HUES6 (cell line): ENCODE results near the gene CTIF.

ENCODE experiments used
- H3K27ac ChIP-seq: 2 replicates; pipeline ENCODE4 v1.7.0; 2013; ENCODE audit warnings: low read depth, mild to moderate bottlenecking, low read length, inconsistent platforms
- H3K27me3 ChIP-seq: 2 replicates; pipeline ENCODE4 v1.6.1; 2013; ENCODE audit warnings: low read length; ENCODE audit not compliant: control insufficient read depth, insufficient read depth
- H3K36me3 ChIP-seq: 2 replicates; pipeline ENCODE4 v1.6.1; 2013; ENCODE audit warnings: low read length; ENCODE audit not compliant: control insufficient read depth, insufficient read depth
- H3K4me1 ChIP-seq: 2 replicates; pipeline ENCODE4 v1.6.1; 2013; ENCODE audit warnings: low read length; ENCODE audit not compliant: control insufficient read depth, insufficient read depth
- H3K4me3 ChIP-seq: 2 replicates; pipeline ENCODE4 v1.5.1; 2013; ENCODE audit warnings: low read depth, low read length
- H3K9ac ChIP-seq: one replicate; pipeline ENCODE4 v1.6.1; 2013; ENCODE audit warnings: mild to moderate bottlenecking, low read length
- H3K9me3 ChIP-seq: 2 replicates; pipeline ENCODE4 v1.6.1; 2013; ENCODE audit warnings: low read depth, low read length; ENCODE audit not compliant: control insufficient read depth, insufficient read depth

The CTIF gene

DNA sequence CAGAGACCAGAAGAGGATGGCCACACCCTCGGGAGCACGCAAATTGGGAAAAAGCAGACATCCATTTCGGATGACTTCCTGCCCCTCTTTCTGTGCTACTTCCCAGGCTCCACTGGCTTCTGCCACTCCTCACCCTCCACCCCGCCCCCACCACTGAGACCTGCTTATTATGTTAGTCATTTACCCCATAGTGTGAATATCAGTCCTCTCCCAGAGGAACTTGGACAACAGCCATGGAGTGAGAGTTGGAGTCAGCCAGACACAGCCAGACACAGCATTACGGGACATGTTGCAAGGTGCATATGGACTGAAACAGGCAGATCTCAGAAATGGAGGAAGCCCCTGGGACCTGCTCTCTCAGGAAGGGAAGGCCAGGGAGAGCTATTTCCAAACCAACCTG lies 51.8 kb downstream of the CTIF start:
- Histone ChIP-seq H3K36me3 (no peaks in the 10 kb centered on the region), H3K9me3 (no peaks in the 10 kb centered on the region), H3K9ac (no peak overlapping the region), H3K4me1 (no peaks in the 10 kb centered on the region), H3K27me3 (no peaks in the 10 kb centered on the region), H3K27ac (no peak overlapping the region), H3K4me3 (no peak overlapping the region)

DNA sequence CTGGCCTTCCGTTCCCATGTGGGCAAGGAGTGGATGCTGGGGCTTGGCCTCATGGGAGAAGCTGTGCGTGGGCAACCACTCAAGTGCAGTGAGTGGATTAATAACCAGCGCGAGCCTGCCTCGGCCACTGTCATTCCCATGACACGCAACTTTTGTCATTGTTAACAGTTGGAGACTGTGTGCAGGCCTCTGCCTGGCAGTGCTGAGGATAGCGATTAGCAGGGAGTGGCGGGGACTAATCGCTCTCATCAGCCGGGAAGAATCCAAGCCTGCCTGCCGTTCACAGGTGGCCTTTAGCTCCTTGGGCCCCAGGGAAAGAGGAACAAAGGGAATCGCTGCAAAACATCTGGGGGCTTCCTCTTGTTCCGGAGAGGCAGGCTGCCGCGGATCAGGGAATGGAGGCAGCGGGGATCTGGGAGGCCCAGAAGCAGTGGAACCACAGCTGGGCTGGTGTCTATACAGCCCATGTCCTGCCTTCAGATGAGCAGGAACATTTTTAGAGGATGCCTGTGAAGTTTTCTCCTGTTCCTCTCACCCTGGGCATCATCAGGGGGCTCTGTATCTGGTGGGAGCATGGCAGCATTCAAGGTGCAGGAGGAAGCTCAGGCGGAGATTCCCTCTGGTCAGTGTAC lies 53.8 kb downstream of the CTIF start:
- Histone ChIP-seq H3K4me3 (no peak overlapping the region), H3K9me3 (no peaks in the 10 kb centered on the region), H3K9ac (no peak overlapping the region), H3K27me3 (no peaks in the 10 kb centered on the region), H3K36me3 (no peaks in the 10 kb centered on the region), H3K4me1 (no peaks in the 10 kb centered on the region; the same call in 1 of the 2 replicates), H3K27ac (no peak overlapping the region)

DNA sequence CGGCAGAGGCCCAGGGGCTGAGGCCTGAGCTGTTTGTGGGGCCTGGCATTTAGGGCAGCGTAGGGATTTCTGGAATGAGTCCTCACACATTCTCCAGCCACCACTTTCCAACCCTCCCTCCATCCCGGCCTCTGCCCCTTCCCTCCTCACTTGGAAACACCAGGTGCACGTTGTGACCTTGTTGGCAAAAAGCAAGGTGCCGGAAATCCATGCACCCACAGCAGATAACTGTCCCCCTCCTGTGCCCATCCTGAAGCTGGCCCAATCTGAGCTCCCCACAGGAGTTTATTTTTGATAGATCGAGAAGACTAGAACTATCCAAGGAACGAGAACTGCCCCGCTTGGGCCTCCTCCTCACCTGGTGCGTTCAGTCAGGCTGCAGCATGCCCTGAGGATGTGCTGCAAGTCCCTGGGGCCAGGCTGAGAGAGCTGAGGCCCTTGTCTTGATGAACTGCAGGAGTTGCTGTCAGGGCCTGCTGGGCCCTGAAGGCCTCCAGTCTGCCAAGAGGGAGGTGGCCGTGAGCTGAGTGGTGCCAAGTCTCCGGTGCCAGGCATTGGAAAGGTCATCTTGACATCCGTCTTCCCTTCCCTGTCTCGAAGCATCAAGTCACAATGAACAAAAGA lies 55.8 kb downstream of the CTIF start:
- Histone ChIP-seq H3K36me3 (no peaks in the 10 kb centered on the region), H3K9me3 (no peaks in the 10 kb centered on the region), H3K4me3 (no peak overlapping the region), H3K27ac (no peak overlapping the region), H3K4me1 (no peaks in the 10 kb centered on the region; the same call in 1 of the 2 replicates), H3K27me3 (no peaks in the 10 kb centered on the region), H3K9ac (no peak overlapping the region)

DNA sequence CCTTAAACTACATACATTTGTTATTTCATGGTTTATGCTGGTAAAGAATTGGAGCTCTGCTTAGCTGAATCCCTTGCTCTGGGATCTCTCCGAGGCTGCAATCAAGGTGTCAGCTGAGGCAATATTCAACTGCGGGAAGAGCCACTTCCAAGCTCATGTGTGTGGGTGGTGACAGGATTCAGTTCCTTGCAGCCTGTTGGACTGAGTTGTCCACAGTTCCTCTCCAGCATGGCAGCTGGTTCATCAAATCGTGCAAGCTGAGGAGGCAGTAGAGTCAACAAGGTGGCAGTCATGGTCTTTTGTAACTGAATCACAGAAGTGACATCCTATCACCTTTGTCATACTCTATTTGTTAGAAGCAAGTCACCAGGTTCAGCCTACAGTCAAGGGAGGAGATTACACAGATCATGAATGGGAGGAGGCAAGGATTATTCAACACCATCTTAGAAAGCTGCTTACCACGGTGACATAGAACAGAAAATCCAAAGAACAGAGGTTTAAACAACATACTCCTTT lies 56.9 kb downstream of the CTIF start:
- Histone ChIP-seq H3K9me3 (no peaks in the 10 kb centered on the region), H3K4me3 (no peak overlapping the region), H3K27me3 (no peaks in the 10 kb centered on the region), H3K27ac (no peak overlapping the region), H3K9ac (no peak overlapping the region), H3K4me1 (peaks cover 8% of the 10 kb centered on the region; the same call in 1 of the 2 replicates), H3K36me3 (no peaks in the 10 kb centered on the region)

DNA sequence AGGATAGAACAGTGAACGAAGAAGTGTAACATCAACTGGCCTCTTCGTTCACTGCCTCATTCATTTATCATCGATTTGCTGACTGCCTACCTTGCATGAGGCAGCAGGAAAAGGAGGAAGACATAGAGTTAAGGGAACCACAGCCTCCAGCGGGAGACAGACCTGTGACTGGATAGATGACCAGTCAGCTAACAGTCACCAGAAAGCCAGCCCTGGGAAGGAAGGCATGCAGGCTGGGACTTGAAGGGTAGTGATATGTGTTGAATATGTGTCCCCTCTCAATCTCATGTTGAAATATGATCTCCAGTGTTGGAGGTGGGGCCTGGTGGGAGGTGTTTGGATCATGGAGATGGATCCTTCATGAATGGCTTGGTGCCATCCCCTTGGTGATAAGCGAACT lies 58.3 kb downstream of the CTIF start:
- Histone ChIP-seq H3K4me3 (no peak overlapping the region), H3K9ac (no peak overlapping the region), H3K36me3 (no peaks in the 10 kb centered on the region), H3K27me3 (no peaks in the 10 kb centered on the region), H3K4me1 (peaks cover 13% of the 10 kb centered on the region; the same call in 1 of the 2 replicates), H3K27ac (no peak overlapping the region), H3K9me3 (no peaks in the 10 kb centered on the region)

DNA sequence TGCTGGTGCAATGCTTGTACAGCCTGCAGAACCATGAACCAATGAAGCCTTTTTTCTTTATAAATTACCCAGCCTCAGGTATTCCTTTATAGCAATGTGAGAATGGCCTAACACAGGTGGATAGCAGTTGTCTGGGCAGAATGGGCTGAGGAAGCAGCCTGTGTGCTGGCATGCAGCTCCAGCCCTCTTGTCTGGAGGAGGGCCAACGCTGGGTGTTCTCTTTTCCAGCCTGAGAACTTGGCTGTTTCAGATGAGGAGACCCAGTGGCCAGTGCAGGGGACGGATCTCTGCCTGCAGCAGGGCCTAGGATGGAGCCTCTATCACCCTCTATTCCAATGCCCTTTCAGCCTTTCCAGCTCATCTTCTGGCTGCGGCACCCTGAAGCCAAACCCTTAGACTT lies 58.8 kb downstream of the CTIF start:
- Histone ChIP-seq H3K4me1 (peaks cover 13% of the 10 kb centered on the region; the same call in 1 of the 2 replicates), H3K36me3 (no peaks in the 10 kb centered on the region), H3K27ac (no peak overlapping the region), H3K9me3 (no peaks in the 10 kb centered on the region), H3K4me3 (no peak overlapping the region), H3K27me3 (no peaks in the 10 kb centered on the region), H3K9ac (no peak overlapping the region)

DNA sequence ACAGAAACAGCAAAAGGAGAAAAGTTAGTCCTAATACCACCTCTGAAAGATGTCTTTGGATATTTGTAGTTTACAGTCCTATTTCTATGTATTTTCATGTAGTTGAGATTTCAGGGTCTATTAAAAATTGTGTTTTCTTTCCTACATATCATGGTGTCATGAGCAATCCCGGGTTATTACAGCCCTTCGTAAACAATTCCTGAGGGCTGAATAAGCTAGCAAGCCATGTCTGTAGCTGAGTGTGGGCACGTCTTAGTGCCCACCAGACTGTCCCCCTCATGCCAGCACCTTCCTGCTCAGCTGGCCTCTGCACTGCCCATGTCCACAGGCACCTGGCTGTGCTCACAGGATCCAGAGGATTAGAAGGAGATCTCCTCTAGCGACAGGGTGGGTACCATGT lies 60.6 kb downstream of the CTIF start:
- Histone ChIP-seq H3K4me1 (peaks cover 13% of the 10 kb centered on the region; the same call in 1 of the 2 replicates), H3K9me3 (no peaks in the 10 kb centered on the region), H3K4me3 (no peak overlapping the region), H3K27me3 (no peaks in the 10 kb centered on the region), H3K9ac (no peak overlapping the region), H3K27ac (no peak overlapping the region), H3K36me3 (no peaks in the 10 kb centered on the region)

DNA sequence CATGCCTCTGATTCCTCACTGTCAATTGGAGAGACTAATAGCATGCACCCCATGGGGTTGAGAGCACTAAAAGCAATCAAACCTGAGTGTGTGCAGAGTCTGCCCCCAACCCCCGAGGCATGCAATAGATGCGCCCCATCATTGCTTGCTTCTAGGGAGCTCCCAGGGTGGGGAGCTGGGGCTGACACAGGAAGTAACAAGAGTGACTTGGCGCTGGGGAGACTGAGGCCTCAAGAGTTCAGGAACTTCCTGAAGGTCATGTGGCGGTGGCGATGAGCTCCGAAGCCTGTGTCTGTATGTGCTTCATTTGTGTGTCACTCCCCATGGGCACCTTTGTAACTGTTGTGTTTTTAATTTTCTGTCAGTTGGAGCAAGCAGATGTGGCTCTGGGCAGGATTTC lies 61.2 kb downstream of the CTIF start:
- no peaks in the 10 kb centered on the region for H3K27me3 ChIP-seq
- H3K36me3 ChIP-seq, result no peaks in the 10 kb centered on the region
- H3K27ac ChIP-seq, result no peak overlapping the region
- H3K9me3 ChIP-seq, result no peaks in the 10 kb centered on the region
- no peak overlapping the region for H3K4me3 ChIP-seq
- peaks cover 13% of the 10 kb centered on the region; the same call in 1 of the 2 replicates for H3K4me1 ChIP-seq
- H3K9ac ChIP-seq, result no peak overlapping the region

DNA sequence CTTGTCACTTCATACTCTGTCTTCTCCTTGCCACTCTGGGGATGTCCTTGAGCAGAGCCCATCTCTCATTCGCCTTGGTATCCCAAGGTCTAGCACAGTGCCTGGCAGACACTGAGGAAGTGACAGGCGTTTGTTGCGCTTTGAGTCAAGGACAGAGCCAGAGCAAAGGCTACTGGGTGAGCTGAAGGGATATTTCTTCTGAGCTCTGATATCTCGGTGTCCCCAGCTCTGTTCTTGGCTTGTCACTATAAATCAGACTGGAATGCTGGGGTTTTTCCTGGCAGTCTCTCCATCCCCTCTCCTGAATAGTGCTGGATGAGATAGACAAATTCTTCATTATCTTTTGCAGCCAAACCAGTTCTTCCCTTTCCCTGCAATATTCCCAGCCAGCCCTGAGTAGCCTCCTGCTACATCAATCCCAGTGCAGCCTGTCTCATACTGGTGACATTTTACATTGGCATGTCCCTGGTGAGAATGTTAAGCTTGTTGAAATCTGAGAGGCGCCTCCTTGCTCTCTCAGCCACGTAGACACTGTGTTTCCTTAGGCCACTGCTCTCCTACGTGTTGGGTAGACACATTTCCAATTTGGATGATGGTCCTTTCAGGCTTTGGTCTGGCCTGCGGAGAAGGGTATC lies 61.7 kb downstream of the CTIF start:
- no peaks in the 10 kb centered on the region for H3K9me3 ChIP-seq
- no peak overlapping the region for H3K4me3 ChIP-seq
- no peaks in the 10 kb centered on the region for H3K27me3 ChIP-seq
- H3K36me3 ChIP-seq, result no peaks in the 10 kb centered on the region
- H3K27ac ChIP-seq, result no peak overlapping the region
- H3K4me1 ChIP-seq, result peaks cover 18% of the 10 kb centered on the region
- no peak overlapping the region for H3K9ac ChIP-seq

DNA sequence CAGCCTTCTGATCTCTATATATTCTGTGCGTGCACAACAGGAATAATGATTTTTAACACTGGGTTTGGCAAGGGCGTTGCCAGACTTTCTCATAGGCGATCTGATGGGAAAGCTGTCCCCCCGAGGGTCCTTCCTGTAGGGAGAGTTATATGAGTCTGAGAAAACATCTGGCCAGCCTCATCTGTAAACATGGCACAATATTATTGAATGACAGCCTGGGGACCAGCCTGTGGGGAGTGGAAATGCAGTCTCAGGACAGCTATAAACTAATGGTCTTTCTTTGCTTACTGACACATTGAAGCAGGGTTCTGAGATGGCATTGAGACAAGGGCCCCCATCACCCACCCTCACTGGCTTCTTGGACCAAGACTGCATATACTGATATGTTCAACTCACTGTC lies 62.5 kb downstream of the CTIF start:
- Histone ChIP-seq H3K4me3 (no peak overlapping the region), H3K36me3 (no peaks in the 10 kb centered on the region), H3K4me1 (peaks cover 24% of the 10 kb centered on the region), H3K9me3 (no peaks in the 10 kb centered on the region), H3K27ac (no peak overlapping the region), H3K9ac (no peak overlapping the region), H3K27me3 (no peaks in the 10 kb centered on the region)

DNA sequence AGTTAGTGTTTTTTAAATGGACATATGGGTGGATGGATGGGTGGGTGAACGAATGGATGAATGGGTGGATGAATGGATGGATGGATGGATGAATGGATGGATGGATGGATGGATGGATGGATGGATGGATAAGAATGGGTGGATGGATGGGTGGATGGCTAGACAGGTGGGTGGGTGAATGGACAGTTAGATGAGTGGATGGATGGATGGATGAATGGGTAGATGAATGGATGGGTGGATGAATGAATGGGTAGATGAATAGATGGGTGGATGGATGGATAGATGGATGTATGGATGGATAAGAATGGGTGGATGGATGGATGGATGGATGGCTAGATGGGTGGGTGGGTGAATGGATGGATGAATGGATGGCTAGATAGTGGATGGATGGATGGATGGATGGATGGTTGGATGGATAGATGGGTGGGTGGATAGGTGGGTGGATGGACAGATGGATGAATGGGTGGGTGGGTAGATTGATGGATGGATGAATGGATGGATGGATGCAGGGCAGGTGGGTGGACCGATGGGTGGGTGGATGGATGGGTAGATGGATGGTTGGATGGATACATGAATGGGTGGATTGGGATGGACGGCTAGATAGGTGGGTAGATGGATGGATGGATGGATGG lies 64.0 kb downstream of the CTIF start:
- Histone ChIP-seq H3K4me1 (peaks cover 24% of the 10 kb centered on the region), H3K4me3 (no peak overlapping the region), H3K36me3 (no peaks in the 10 kb centered on the region), H3K9me3 (no peaks in the 10 kb centered on the region), H3K27me3 (no peaks in the 10 kb centered on the region), H3K9ac (no peak overlapping the region), H3K27ac (no peak overlapping the region)
